CD1c-positive myeloid dendritic cell (primary cell): ENCODE results near the gene CD19.
"Not testable (repeated sequence)": the region's sequence is repeated elsewhere in the genome, so short reads cannot be mapped to it uniquely, and the experiment has no call there.

ENCODE experiments used
- DNase-seq: peaks from one replicate; pipeline ENCODE4 v3.0.0-alpha.2; 2016; ENCODE audit errors: extremely low spot score

Gene CD19

GRCh38 chr16:28931801-28932225 is at the start of gene CD19:
TSS of gene CD19 (plus strand) at chr16:28931971. CDS start at chr16:28932001, 30 bp downstream.
- no peak for DNase-seq

GRCh38 chr16:28882551-28883160 is 49.1 kb upstream of the CD19 start:
- DNase-seq = no peak

- DNase-seq = no peak
Measured at GRCh38 chr16:28883221-28883996, 48.4 kb upstream of the CD19 start.

- DNase-seq = no peak
Measured at GRCh38 chr16:28884045-28884444, 47.7 kb upstream of the CD19 start.

DNA sequence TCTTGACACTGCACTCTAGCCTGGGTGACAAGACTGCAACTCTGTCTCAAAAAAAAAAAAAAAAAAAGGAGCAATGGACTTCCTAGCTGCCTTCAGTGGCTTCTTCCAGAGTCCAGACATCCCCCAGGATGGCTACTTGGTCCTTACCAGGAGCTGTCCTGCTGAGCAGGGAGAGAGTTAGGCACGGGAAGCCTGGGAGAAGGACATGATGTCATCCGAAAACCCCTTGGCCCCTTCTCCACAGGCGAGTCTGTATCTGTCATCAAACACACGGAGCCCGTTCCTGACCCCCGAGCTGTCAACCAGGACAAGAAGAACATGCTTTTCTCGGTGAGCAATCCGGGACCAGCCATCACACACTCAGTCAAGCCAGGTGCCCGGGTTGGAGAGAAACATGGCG is 44.8 kb upstream of the CD19 start:
- no peak for DNase-seq

- not testable (repeated sequence) for DNase-seq
Measured at GRCh38 chr16:28890355-28890754, 41.4 kb upstream of the CD19 start.

DNA sequence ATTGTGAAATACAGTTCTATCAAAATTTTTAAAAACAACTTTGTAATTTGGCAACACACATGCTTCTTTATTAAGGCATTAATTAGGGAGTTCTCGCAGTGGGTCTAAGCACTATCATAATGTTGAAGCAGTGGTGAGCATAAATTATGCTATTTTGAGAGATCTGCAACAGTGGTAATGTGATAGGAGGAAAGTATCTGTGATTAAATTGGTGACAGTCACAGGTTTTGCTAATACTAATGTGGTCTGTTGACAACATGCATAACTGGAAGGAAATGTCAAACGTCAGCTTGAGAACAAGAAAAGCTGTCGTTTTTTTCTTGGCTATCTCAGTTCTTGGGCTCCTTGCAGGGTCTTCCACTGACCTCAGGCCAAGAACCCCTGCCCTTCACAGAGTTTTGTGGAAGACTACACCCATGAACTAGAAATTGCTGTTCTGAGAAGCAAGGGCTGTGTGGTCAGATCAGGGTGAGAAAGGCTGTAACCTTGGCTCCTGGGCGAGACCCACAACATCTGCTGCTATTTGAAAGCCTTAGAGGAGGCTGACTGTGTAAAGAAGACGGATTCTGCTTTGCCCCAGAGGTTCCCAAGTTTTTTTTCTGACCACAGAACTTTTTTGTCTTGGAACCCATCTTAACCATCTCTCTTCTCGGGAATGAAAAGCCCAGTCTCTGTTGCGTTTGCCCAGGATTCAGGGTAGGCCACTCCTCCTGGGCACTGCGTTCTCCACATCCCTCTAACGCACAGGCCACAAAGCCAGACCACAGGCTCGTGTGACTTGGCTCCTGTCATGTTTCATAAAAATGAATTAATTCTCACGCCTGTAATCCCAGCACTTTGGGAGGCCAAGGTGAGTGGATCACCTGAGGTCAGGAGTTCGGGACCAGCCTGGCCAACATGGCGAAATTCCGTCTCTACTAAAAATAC is 39.5 kb upstream of the CD19 start:
- no peak for DNase-seq

DNA sequence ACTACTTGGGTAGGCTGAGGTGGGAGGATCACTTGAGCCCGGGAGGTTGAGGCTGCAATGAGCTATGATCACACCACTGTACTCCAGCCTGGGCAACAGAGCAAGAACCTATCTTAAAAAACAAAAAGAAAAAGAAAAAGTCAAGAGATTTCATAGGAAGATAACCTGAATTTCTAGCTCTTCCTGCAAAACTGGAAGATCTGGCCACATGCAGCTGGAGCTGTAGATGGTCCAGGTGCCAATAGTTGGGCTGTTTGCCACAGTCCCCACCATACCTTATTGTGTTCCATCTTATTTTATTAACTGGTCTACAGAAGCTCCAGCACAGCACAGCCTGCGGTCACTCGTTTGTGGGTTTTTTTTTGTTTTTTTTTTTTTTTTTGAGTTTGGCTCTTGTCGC is 38.5 kb upstream of the CD19 start:
- DNase-seq = no peak

DNA sequence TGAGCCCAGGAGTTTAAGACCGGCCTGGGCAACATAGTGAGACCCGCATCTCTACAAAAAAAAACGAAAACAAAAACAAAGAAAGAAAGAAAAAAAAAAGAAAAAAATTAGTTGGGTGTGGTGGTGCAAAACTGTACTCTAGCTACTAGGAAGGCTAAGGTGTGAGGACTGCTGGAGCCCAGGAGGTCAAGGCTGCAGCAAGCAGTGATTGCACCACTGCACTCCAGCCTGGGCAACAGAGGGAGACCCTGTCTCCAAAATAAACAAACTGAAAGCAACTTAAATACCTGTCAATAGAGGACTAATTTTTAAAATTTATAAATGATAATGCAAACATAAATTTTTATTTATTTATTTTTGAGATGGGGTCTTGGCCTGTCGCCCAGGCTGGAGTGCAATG is 36.2 kb upstream of the CD19 start:
- DNase-seq = no peak

DNA sequence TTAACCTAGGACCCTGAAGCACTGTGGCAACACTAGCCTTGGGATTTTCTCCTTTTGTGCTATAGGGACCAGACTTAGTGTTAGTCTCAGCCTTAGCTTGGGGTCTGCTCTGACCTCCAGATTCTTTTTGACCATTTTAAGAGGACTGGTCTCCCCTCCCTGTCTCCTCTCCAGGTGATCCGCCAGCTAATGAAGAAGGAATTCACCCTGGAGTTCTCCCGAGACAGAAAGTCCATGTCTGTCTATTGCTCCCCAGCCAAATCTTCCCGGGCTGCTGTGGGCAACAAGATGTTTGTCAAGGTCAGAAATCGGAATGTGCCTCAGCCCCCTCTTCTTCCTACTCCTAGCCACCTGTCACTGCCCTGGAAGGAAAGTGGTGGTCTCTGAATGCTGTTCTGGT is 33.9 kb upstream of the CD19 start:
- no peak for DNase-seq

- DNase-seq = no peak
Measured at GRCh38 chr16:28898266-28898665, 33.5 kb upstream of the CD19 start.

- DNase-seq = no peak
Measured at GRCh38 chr16:28898942-28899341, 32.8 kb upstream of the CD19 start.

GRCh38 chr16:28899882-28900590 is 31.7 kb upstream of the CD19 start:
- DNase-seq = no peak

GRCh38 chr16:28900601-28901000 is 31.2 kb upstream of the CD19 start:
- no peak for DNase-seq

GRCh38 chr16:28901862-28902261 is 29.9 kb upstream of the CD19 start:
- peak; percentile 3 for DNase-seq

DNA sequence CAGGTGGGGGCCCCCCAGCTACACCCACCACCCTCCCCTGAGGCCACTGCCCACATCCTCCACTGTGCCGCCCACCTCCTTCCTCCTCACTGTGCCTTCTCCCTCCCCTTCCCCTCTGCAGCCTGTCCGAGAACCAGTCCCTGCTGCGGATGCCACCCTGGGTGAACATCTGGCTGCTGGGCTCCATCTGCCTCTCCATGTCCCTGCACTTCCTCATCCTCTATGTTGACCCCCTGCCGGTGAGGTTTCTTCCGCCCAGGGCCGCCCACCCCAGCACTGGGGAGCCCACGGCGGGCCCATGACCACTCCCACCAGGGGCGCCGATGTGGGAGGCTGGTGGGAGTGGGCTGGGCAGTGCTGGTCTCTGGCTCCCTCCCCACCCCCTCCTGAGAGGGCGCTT is 28.9 kb upstream of the CD19 start:
- no peak for DNase-seq

GRCh38 chr16:28903344-28904042 is 28.3 kb upstream of the CD19 start:
- no peak for DNase-seq

GRCh38 chr16:28904363-28904762 is 27.4 kb upstream of the CD19 start:
- DNase-seq = no peak

GRCh38 chr16:28904828-28905227 is 26.9 kb upstream of the CD19 start:
- no peak for DNase-seq

- DNase-seq = no peak
Measured at GRCh38 chr16:28905229-28905754, 26.5 kb upstream of the CD19 start.

DNA sequence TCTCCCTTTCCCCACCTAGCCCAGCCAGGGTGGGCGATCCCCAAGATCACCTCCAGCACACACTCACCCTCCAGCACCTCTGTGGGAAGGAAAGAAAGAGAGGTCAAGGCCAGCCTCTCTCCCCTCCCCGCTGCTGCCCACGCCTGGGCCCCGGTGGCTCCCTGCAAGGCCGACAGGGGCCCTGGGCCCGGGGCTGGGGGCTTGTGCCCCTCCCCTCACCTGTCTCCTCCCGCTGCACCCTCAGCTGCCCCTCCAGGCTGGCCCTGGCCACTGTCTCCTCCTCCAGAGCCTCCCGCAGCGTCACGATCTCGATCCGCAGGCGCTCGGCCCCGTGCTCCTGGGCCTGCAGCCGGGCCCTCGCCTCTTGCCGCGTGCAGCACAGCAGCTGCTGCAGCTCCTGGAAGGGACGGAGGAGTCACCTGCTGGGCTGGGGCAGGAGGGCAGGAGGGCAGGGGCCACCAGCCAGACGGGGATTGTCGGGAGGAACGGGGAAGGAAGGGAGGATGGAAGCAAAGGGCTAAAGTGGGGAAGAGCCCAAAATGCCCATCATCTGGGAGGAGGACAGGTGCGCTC is 25.9 kb upstream of the CD19 start:
- no peak for DNase-seq
